ENCODE results near the gene PSG2.

DNA sequence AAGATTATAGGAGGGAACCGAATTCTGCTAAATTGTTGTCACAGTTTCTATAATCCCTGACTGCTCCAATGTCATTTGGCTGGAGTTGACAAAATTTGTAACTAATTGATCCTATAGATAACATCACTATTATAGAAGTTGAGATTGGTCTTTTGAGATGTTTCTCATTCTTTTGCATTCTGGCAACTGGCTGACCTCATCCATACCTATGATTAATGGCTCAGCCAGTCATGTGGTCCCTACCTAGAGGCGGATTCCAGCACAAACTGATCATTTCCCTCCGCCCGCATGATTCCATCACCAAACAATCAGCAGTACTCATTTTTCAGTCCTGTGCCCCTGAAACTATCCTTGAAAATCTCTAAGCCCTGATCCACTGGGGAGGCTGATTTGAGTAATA is 4.2 kb downstream of the PSG2 start:
- TF ChIP-seq, protein P1, sequence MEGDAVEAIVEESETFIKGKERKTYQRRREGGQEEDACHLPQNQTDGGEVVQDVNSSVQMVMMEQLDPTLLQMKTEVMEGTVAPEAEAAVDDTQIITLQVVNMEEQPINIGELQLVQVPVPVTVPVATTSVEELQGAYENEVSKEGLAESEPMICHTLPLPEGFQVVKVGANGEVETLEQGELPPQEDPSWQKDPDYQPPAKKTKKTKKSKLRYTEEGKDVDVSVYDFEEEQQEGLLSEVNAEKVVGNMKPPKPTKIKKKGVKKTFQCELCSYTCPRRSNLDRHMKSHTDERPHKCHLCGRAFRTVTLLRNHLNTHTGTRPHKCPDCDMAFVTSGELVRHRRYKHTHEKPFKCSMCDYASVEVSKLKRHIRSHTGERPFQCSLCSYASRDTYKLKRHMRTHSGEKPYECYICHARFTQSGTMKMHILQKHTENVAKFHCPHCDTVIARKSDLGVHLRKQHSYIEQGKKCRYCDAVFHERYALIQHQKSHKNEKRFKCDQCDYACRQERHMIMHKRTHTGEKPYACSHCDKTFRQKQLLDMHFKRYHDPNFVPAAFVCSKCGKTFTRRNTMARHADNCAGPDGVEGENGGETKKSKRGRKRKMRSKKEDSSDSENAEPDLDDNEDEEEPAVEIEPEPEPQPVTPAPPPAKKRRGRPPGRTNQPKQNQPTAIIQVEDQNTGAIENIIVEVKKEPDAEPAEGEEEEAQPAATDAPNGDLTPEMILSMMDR (conservative IDR thresholded peaks at IDR 0.05 in 1 of 2, IDR thresholded peaks at IDR 0.05 in 1 of 2; ENCODE audit: extremely low read depth in 1 of 2, insufficient read depth in 1 of 2, low read depth in 1 of 2, low read length in 2 of 2), result no peak
- no peak for TF ChIP-seq EZH2 (IDR thresholded peaks at IDR 0.05; ENCODE audit: borderline replicate concordance, low read length)
